AG04450 (cell line): ENCODE measurements around the gene CLCN4. TPM values are rescaled to one million over a fixed set of nuclear protein-coding genes. Genes with fewer than 3 reads are reported as not detected.

Experiments used
- CTCF ChIA-PET: fragments of 300-600, 350-600 bp; formaldehyde crosslinking; extraction: SDS; loops from one replicate; lab custom pipeline; 2022; ENCODE audit warnings: antibody characterized with exemption, inconsistent platforms; lab: Charles Lee
- POLR2A ChIA-PET: fragments of 350-600 bp; formaldehyde crosslinking; extraction: SDS; loops from one replicate; lab custom pipeline; 2021; ENCODE audit warnings: antibody characterized with exemption, inconsistent platforms; lab: Yijun Ruan, JAX
- DNase-seq: peaks from one replicate; pipeline ENCODE4 v3.0.0-alpha.2; 2011; ENCODE audit warnings: low read depth, low spot score
- H3K27ac ChIP-seq: one replicate; pipeline ENCODE4 v1.5.1; 2012; ENCODE audit warnings: low read depth, low read length, control low read depth
- H3K27me3 ChIP-seq: one replicate; pipeline ENCODE4 v1.6.0; 2012; ENCODE audit warnings: low read length; ENCODE audit not compliant: control insufficient read depth, insufficient read depth
- H3K4me3 ChIP-seq: 2 replicates; pipeline ENCODE4 v1.5.1; 2011; ENCODE audit warnings: mild to moderate bottlenecking, low read depth, low read length, control low read depth
- H3K9me3 ChIP-seq: 2 replicates; pipeline ENCODE4 v1.5.1; 2012; ENCODE audit warnings: low read length; ENCODE audit not compliant: control insufficient read depth, insufficient read depth
- polyA plus RNA-seq: library from polyadenylated mRNA; depleted of rRNA; stranded (reverse); fragments of >200 nt; gene quantifications from 2 replicates; pipeline ENCODE4 v1.2.3, GENCODE V29; 2011
- TF ChIP-seq, protein P1 (sequence below): IDR thresholded peaks from 2 replicates; pipeline ENCODE4 v1.5.1; 2011; ENCODE audit warnings: low read depth, low read length, control low read depth, inconsistent platforms

CLCN4 gene
- polyA plus RNA-seq, 1 experiment = 1.5 TPM

GRCh38 chrX:10223276-10223675 is 66.5 kb downstream of the CLCN4 start:
- no peak overlapping the region for H3K4me3 ChIP-seq
- no peaks in the 10 kb centered on the region for H3K9me3 ChIP-seq
- POLR2A ChIA-PET = no interaction called here
- no peak for DNase-seq
- CTCF ChIA-PET = interaction anchor here (0.7 kb wide), 1 partner anchor 7 kb away, joined by 3 read pairs; no protein-coding TSS in a partner anchor
- TF ChIP-seq, protein P1, sequence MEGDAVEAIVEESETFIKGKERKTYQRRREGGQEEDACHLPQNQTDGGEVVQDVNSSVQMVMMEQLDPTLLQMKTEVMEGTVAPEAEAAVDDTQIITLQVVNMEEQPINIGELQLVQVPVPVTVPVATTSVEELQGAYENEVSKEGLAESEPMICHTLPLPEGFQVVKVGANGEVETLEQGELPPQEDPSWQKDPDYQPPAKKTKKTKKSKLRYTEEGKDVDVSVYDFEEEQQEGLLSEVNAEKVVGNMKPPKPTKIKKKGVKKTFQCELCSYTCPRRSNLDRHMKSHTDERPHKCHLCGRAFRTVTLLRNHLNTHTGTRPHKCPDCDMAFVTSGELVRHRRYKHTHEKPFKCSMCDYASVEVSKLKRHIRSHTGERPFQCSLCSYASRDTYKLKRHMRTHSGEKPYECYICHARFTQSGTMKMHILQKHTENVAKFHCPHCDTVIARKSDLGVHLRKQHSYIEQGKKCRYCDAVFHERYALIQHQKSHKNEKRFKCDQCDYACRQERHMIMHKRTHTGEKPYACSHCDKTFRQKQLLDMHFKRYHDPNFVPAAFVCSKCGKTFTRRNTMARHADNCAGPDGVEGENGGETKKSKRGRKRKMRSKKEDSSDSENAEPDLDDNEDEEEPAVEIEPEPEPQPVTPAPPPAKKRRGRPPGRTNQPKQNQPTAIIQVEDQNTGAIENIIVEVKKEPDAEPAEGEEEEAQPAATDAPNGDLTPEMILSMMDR = no peak
- H3K27ac ChIP-seq = no peak overlapping the region
- H3K27me3 ChIP-seq = no peaks in the 10 kb centered on the region

GRCh38 chrX:10223781-10224180 is 67.0 kb downstream of the CLCN4 start:
- CTCF ChIA-PET = interaction anchor here (0.7 kb wide), 1 partner anchor 8 kb away, joined by 3 read pairs; no protein-coding TSS in a partner anchor
- DNase-seq = no peak
- H3K4me3 ChIP-seq = no peak overlapping the region
- H3K27me3 ChIP-seq = no peaks in the 10 kb centered on the region
- no peaks in the 10 kb centered on the region for H3K9me3 ChIP-seq
- TF ChIP-seq, protein P1 = no peak
- no peak overlapping the region for H3K27ac ChIP-seq
- POLR2A ChIA-PET = no interaction called here

GRCh38 chrX:10230222-10230621 is 73.4 kb downstream of the CLCN4 start:
- no peak for DNase-seq
- POLR2A ChIA-PET = no interaction called here
- H3K9me3 ChIP-seq = no peaks in the 10 kb centered on the region
- H3K27me3 ChIP-seq = no peaks in the 10 kb centered on the region
- H3K27ac ChIP-seq = no peak overlapping the region
- CTCF ChIA-PET = no interaction called here
- H3K4me3 ChIP-seq = no peak overlapping the region
- TF ChIP-seq, protein P1 = no peak

- H3K4me3 ChIP-seq = no peak overlapping the region
- H3K27me3 ChIP-seq = no peaks in the 10 kb centered on the region
- ChIA-PET CTCF (no interaction called here), POLR2A (no interaction called here)
- TF ChIP-seq, protein P1 = no peak
- no peak overlapping the region for H3K27ac ChIP-seq
- DNase-seq = no peak
- H3K9me3 ChIP-seq = no peaks in the 10 kb centered on the region
Observed at GRCh38 chrX:10231461-10231860, 74.7 kb downstream of the CLCN4 start.

- ChIA-PET CTCF (no interaction called here), POLR2A (no interaction called here)
- no peaks in the 10 kb centered on the region for H3K27me3 ChIP-seq
- no peak overlapping the region for H3K27ac ChIP-seq
- DNase-seq = no peak
- no peak overlapping the region for H3K4me3 ChIP-seq
- TF ChIP-seq, protein P1 = no peak
- H3K9me3 ChIP-seq = no peaks in the 10 kb centered on the region
Observed at GRCh38 chrX:10233173-10233572, 76.4 kb downstream of the CLCN4 start.
